ENCODE data around the gene TOP3B.

Gene TOP3B

DNA sequence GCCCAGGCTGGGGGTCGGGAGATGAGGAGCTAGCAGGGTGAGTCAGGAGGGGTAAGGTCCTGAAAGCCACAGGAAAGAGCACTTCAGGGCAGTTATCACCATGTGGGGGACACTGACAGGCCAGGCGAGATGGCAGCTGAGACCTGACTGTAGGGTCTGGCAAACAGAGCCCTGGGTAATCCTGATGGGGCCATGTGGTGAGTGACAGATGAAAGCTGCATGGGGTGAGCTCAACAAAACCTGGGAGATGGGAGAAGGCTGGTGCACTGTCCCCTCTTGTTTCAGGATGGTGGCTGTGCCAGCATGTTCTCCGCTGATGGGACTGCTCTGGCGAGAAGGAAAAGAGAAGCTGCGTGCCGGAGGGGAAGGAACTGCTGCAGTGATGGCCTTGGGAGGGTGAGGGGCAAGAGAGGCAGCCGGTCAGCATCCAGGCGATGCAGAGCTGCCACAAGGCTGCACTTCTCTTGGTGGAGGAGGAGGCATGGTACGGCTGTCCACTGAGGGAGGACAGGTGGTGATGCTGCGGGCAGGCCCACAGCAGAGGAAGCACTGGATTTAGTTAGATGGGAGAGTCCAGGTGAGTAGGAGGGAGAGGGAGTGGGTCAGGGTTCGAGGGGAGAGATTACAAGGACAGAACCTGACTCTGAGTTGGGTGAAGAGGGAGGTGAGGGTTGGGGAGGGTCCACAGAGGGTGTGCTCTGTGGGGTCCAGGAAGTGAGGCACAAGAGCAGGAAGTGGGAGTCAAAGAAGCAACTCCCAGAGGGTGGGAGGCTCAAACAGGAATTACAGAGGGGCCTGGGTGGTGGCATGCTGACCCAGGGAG lies 3.8 kb downstream of the TOP3B start:
- DNase-seq (ENCODE audit: low spot score), result no peak

- no peak for DNase-seq (ENCODE audit: low spot score)
Observed at GRCh38 chr22:21977814-21978213, 4.8 kb downstream of the TOP3B start.

DNA sequence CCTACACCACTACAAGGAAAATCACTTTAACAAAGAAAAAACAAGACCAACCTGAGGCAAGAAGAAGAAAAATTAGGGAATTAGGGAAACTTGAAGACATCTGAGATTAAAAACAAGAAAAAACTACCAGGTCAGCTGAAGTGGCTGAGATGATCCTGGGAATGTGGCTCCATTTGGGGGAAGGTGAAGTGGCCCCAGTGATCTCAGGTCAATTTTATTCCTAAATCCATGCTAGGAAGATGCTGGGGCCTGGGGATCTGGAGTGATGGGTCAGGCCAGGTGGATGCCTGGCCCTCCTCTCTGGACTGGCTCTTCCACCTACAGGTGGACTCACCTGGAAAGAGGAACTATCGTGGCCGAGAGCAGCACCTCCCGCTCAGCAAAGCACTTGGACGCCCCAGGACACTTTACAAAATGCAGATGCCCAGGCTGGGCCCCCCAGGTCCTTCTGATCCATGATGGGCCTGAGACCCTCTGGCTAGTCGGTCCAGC lies 6.7 kb downstream of the TOP3B start:
- no peak for DNase-seq (ENCODE audit: low spot score)

DNA sequence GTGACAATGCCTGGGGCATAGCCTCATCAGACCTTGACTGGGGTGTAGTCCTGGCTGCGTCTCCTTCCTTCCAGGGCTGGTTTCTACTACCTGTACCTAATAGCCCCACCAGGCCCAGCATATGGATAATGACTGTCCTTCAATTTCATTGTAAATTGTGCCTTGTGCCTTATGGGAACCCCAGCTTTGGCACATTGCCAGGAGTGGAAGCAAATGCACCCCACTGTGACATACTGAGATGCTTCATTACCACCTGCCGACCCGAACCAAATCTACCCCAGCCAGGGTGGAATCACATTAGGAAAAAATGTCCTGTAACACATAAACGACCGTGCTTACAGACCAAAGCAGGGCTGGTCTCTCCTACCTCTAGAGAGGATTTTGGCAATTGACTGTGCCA lies 7.3 kb downstream of the TOP3B start:
- DNase-seq (ENCODE audit: low spot score), result no peak

GRCh38 chr22:21974058-21974649 lies 8.4 kb downstream of the TOP3B start:
- DNase-seq (ENCODE audit: low spot score), result no peak

DNA sequence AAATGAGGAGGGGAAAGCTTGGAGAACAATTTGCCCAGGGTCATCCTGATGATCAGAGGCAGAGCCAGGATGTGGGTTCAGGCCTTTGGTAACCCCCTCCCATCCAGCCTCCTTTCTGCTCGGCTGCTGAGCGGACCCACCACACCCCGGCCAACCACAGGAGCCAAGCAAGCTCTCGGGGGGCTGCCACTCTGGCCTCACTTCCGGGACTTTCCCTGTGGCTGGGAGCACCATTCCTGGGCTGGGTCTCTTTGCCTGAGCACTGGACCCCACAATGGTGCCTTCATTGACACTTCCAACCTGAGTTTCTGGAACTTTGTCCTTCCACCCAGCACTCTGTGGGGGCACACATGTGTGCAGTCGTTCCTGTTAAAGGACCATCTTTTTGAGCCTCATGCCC lies 9.8 kb downstream of the TOP3B start:
- no peak for DNase-seq (ENCODE audit: low spot score)

DNA sequence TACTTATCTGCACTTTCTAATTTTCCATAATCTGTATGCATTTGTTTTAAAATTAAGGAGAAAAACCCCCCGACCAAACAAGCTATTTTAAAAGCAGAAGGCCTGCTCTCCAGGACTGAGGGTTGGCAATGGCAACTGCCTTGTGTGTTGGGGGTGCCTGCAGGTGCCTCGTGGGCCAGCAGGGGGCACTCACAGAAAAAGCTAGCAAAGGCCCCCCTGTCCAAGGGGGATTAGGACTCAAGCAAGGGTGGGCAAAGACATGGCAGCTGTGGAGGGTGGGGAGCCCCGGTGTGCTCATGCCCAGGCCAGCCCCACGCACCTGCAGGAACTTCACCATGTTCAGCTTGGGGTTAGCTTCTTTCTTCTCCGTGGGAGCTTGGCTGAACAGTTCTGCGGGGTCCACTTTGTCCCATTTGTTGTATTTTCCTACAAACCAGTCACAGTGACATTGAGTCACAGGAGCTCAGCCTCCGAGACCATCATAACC lies 10.3 kb downstream of the TOP3B start:
- DNase-seq (ENCODE audit: low spot score), result no peak

DNA sequence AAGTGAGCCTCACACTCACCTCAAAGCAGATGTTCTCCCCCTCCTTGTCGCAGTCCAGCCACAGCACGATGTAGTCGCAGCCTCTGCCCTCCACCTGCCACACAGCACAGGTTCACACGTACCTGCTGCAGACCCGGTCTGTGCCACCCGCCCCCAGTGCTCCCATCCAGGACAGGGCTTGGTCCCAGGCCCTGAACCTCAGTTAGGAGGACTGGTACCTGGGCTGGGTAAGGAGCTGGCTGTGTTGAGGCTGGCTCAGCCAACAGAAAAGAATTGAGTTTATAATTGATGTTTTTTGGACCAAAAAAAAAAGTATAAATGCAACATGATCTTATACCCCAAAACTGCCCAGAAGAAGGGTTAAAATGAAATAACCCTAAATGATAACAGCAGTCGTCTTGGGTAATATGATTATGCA lies 10.7 kb downstream of the TOP3B start:
- DNase-seq (ENCODE audit: low spot score), result no peak

DNA sequence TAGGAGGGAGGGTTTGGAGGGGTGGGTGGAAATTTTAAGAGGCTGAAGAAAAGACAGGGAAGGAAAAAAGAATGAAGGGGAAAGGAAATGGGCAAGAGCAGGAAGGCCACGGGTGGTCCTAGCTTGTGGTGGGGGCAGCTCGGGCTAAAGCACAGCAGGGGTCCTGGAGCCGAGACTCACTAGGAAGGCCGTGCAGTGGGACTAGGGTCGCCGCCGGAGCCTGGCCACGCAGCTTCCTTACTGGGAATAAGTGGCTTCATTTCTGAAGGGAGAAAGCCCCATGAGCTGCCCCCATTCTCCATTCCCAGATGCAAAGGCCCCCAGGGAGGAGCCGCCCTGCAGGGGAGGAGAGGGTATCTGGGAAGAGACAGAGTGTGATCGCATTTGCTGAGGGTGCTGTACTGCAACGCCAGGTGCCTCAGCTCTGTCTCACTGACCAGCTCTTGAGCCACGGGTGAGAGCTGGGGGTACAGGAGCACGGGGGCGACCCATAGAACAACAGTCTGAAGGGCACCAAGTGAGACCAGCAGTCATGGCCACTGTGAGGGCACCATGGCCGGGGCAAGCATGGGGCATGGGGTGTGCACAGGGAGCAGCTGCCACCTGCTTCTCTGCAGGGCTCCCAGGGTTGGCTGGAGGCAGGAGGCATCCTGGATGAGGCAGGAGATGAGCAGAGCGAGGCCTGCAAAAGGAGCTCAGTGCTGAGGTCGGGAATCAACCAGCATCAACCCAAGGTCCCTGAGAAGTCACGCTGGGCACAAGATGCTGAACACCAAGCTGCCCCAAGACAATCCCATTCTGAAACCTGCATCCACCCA lies 11.6 kb downstream of the TOP3B start:
- DNase-seq (ENCODE audit: low spot score), result no peak

DNA sequence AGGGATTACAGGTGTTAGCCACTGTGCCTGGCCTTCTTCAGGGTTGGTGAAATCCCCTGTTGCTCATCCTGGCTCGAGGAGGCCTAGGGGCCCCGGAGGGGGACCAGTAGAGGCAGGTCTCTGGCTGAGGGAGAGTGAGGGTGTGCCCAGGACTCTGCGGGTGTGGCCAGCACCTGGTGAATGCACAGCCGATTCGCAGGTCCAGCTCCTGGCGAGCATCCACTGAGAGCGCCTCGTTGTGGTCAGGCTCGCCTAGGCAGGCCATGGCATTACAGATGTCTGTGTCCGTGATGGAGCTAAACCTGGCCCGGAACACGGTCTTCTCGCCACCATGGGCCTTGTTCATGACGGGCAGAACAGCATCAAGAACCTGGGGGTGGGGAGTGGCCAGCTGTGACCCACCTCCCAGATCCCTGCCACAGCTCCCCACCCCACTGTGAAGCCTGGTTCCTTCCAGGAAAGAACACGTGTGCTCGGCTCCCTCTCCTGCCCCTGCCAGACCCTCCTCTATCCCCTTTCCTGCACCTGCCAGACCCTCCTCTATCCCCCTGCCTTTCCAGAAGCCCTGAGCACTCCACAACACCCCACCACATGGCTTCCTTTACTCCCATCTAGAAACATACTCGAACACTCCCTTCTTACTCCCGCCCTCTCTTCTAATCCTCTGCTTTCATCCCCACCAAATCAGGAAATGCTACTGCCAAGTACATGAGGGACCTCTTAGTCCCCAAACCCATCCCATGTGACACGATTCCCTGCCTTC lies 12.4 kb downstream of the TOP3B start:
- no peak for DNase-seq (ENCODE audit: low spot score)

- no peak for DNase-seq (ENCODE audit: low spot score)
Observed at GRCh38 chr22:21968452-21969129, 14.0 kb downstream of the TOP3B start.

- DNase-seq (ENCODE audit: low spot score), result no peak
Observed at GRCh38 chr22:21967693-21968271, 14.8 kb downstream of the TOP3B start.

DNA sequence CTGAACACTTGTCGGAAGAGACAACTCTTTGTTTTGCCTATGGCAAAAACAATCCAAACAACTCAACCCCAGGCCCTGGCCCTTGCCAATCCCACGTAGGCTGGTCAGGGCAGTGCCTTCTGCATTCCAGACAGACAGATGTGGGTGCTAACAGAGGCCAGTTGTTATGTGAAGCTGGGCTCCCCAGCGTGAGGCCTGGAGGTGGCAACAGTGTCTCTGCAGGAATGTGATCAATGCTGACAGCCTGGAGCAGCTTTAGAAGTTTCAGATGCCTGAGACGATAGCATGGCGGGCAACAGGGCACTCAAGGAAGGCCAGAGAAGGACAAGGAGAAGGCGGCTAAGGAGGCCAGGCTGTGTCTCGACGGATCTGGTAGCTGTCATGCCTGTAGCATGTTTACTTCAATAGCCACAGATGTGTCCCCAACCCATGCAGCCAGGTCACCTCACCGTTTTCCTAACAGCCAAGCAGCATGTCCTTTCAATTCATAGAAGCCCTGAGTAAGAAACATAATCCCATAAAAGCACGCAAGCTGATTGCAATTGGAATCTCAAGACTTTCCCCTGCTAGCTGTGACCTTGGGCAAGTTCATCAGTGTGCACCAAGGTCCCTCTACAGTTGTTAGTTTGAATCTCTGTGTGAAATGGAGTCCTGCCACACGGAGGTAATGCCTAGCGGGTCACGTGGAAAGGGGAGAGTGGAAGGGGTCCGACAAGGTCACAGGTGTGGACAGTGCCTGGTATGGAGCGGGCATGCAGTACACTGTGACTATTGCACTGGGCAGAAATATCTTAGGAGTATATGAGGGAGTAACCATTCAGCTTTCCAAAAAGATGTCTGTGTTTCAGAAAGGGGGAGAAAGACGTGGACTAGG lies 15.7 kb downstream of the TOP3B start:
- no peak for DNase-seq (ENCODE audit: low spot score)

DNA sequence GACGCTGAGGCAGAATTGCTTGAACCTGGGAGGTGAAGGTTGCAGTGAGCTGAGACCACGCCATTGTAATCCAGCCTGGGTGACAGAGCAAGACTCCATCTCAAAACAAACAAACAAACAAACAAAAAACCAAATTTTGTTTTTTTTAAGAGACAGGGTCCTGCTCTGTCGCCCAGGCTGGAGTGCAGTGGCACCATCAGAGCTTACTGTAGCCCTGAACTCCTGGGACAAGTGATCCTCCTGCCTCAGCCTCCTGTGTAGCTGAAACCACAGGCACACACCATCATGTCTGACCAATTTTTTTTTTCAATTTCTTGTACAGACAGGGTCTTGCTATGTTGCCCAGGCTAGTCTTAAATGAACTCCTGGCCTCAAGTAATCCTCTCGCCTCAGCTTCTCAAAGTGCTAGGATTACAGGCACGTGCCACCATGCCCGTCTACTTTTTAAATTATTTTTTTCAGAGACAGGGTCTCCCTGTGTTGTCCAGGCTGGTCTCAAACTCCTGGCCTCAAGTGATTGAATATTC lies 16.8 kb downstream of the TOP3B start:
- DNase-seq (ENCODE audit: low spot score), result no peak

DNA sequence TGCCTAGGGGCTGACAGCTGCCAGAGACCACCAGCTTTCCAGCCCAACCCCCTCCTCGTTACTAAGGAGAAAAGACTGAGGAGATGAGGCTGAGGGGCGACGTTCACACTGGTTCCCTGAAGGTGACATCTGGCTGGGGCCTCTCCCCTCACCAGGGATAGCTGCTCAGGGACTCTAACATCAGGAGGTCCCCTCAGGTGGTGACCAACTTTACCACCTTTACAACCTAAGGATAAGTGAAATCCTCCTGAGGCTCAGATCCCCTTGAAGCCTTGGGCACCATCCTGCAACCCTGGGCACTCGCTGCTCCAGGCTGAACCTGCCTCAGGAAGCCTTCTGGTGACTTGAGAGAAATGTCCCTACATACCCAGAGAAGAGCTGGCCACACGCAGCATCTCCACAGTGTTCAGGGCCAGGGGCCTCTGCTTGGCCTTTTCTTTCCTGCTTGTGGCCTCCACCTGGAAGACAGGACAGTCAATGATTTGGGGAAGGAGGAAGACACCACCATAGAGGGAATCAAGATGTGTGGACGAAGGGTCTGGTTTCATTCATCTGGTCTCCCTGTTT lies 17.6 kb downstream of the TOP3B start:
- DNase-seq (ENCODE audit: low spot score), result no peak

DNA sequence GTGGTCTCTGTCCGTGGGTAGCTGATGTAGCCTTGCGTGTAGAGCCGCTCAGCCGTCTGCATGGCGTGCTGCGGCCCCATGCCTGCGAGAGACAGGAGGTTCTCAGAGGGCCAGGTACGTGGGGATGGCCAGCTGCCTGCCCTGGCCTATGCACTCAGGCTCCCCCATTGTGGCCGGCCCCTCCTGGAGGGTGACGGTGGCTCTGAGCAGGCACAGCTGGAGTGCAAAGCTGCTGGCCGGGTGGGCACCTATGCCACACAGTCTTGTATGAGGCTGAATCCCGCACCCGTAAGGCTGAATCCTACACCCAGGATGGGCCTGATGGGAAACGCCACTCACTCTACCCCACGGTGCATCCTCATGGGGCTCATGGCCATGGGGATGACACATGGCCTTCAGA lies 18.4 kb downstream of the TOP3B start:
- DNase-seq (ENCODE audit: low spot score), result no peak

DNA sequence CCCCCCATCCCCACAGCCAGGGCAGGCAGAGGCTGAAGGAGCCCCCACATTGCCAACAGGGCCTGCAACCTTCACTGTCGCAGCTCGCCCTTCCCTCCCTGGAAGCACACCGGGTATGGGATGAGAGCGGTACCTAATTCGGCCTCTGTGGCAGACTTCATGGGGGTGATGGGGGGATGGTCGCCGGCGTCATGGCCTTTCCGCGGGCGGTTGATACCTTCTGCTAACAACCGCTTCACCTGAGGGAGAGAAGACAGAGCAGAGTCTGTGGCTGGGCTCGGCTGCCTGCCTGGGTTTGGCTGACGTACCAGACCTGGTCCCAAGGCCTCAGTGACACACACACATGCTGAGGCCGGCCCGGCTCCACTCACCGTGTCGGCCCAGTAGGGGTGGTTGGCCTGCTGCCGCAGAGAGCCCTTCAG lies 18.8 kb downstream of the TOP3B start:
- no peak for DNase-seq (ENCODE audit: low spot score)

DNA sequence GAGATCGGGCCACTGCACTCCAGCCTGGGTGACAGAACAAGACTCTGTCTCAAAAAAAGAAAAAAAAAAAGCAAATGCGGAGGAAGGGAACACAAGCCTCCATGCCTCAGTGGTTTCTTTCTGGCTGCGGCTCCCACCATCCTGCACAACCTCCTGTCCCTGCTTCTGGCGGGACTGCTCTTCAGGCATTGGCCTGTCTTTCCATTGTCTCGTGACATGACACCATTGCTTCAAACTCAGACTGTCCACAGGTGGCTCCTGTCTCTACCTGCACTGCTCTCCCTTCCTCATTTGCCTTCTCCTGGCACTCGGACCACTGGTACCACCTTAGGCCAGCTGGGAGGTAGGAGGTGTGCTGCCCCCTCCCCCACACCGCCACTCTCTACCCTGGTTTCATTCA lies 19.3 kb downstream of the TOP3B start:
- DNase-seq (ENCODE audit: low spot score), result no peak

- DNase-seq (ENCODE audit: low spot score), result no peak
Observed at GRCh38 chr22:21962655-21962949, 20.0 kb downstream of the TOP3B start.
